Measurements from ENCODE around the gene PGC. TPM values are rescaled to one million over a fixed set of nuclear protein-coding genes. Genes with fewer than 3 reads are reported as not detected.
A peak's percentile ranks its signal among the peaks of the same experiment; 100 is the strongest.

The PGC gene
- total RNA-seq, 2 experiments from 2014 or later: not detected

DNA sequence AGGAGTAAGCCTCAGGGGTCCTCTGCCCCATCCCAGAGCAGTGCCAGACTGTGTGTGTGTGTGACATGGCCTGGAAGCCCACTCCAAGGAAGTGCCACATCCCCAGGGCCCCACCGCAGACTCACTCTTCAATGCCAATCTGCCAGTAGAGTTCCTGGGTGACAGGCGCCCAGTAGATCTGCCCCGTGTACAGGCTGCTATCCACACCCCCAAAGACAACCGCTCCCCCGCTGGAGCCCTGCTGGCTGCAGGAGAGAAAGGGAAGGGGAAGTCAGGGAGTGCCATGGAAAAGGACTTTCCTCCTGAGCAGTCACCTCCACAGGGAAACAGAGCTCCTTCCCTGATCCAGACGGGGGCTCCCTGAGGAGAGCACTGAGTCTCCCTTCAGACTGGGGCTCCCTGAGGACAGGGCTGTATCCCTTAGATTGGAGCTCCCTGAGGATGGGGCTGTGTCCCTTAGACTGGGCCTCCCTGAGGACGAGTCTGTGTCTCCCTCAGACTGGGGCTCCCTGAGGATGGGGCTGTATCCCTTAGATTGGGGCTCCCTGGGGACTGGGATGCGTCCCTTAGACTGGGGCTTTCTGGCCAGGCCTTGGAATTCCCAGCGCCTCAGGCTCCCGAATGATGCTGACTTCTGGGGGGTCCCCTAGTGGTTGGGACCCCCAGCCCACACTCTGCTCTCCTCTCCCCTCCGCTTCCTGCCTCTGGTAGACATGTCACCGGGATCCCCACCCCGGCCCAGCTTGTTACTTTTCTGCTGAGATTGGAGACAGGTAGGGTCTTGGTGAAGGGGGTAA is 6.6 kb downstream of the PGC start:
- Mint-ChIP-seq H3K9me3 (no peaks in the 10 kb centered on the region), H3K27ac (no peak overlapping the region), H3K36me3 (ENCODE audit: low read depth) (no peaks in the 10 kb centered on the region), H3K27me3 (ENCODE audit: low read depth) (no peaks in the 10 kb centered on the region), H3K4me3 (no peak overlapping the region), H3K4me1 (ENCODE audit: low read depth) (no peaks in the 10 kb centered on the region)
- CTCF ChIA-PET: interaction anchor here (0.5 kb wide), 1 partner anchor 362 kb away, joined by 4 read pairs; no protein-coding TSS in a partner anchor
- intact Hi-C loops (cut with micrococcal nuclease): no loop called here
- DNase-seq: no peak

DNA sequence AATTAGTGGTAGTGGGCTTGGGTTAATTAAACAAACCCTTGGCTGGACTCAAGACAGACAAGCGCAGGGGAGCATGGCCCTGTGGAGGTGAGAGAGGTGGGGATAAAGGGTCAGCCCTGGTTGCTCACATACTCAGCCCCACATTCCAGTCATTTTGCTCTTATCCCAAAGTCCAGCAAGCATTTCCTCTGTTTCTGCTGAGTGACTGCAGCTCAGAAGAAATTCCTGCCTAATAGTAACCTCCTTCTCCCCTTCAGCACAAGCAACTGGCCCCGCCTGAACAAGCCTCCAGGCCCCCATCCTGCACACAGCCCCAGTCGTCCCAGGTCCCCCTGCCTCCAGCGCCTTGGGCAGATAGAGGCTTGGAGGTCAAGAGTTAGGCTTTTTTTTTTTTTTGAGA is 8.2 kb downstream of the PGC start:
- H3K4me3 Mint-ChIP-seq: no peak overlapping the region
- no peaks in the 10 kb centered on the region for H3K36me3 Mint-ChIP-seq (ENCODE audit: low read depth)
- no peak for DNase-seq
- no peak overlapping the region for H3K27ac Mint-ChIP-seq
- CTCF ChIA-PET: no interaction called here
- no peaks in the 10 kb centered on the region for H3K27me3 Mint-ChIP-seq (ENCODE audit: low read depth)
- no peaks in the 10 kb centered on the region for H3K9me3 Mint-ChIP-seq
- intact Hi-C loops (cut with micrococcal nuclease): loop anchor here (5.0 kb wide), 1 partner anchor 823 kb away; the partner anchor contains the start of gene UBR2
- no peaks in the 10 kb centered on the region for H3K4me1 Mint-ChIP-seq (ENCODE audit: low read depth)

GRCh38 chr6:41737591-41738130 is 9.5 kb downstream of the PGC start:
- peaks cover 12% of the 10 kb centered on the region for H3K4me1 Mint-ChIP-seq (ENCODE audit: low read depth)
- H3K27me3 Mint-ChIP-seq (ENCODE audit: low read depth): no peaks in the 10 kb centered on the region
- H3K4me3 Mint-ChIP-seq: no peak overlapping the region
- no peak for DNase-seq
- no peak overlapping the region for H3K27ac Mint-ChIP-seq
- no peaks in the 10 kb centered on the region for H3K36me3 Mint-ChIP-seq (ENCODE audit: low read depth)
- intact Hi-C loops (cut with micrococcal nuclease): loop anchor here (5.0 kb wide), 1 partner anchor 825 kb away; the partner anchor contains the start of gene UBR2
- H3K9me3 Mint-ChIP-seq: no peaks in the 10 kb centered on the region
- CTCF ChIA-PET: interaction anchor here (1.1 kb wide), 1 partner anchor 39 kb away, joined by 3 read pairs; no protein-coding TSS in a partner anchor

- H3K4me1 Mint-ChIP-seq (ENCODE audit: low read depth): peaks cover 16% of the 10 kb centered on the region
- H3K27me3 Mint-ChIP-seq (ENCODE audit: low read depth): no peaks in the 10 kb centered on the region
- no peaks in the 10 kb centered on the region for H3K36me3 Mint-ChIP-seq (ENCODE audit: low read depth)
- H3K4me3 Mint-ChIP-seq: no peak overlapping the region
- no peak overlapping the region for H3K27ac Mint-ChIP-seq
- no peak for DNase-seq
- H3K9me3 Mint-ChIP-seq: no peaks in the 10 kb centered on the region
- intact Hi-C loops (cut with micrococcal nuclease): loop anchor here (5.0 kb wide), 1 partner anchor 825 kb away; the partner anchor contains the start of gene UBR2
- CTCF ChIA-PET: interaction anchor here (1.1 kb wide), 2 partner anchors 40 to 54 kb away, joined by 3 read pairs; no protein-coding TSS in a partner anchor
Measured at GRCh38 chr6:41736800-41737555, 10.2 kb downstream of the PGC start.

DNA sequence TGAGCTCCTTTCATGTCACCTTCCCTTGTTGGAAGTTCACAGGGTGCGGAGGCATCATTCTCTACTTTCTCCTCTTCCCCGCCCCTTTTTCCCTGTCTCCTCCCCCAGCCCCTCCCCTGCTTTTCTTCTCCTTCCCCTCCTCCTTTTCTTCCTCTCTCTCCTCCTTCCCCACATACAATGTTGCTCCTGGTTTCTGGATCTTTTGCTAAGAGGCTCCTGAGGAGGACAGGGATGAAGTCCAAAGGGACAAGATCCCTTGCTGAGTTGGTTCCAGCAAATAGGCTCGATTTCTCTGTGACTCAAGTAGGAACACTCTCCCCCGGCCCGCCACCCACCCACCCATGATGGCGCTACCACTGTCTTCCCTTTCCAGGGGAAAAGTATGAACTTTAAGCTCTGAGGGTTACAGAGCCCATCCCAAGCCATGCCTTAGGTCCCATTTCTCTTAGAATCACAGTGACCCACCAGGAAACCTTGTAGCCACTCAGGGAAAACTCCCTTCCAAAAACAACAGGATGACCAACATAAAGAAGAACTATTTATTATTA is 10.9 kb downstream of the PGC start:
- DNase-seq: no peak
- no peak overlapping the region for H3K27ac Mint-ChIP-seq
- intact Hi-C loops (cut with micrococcal nuclease): loop anchor here (5.0 kb wide), 1 partner anchor 826 kb away; the partner anchor contains the start of gene UBR2
- H3K27me3 Mint-ChIP-seq (ENCODE audit: low read depth): no peaks in the 10 kb centered on the region
- no peaks in the 10 kb centered on the region for H3K36me3 Mint-ChIP-seq (ENCODE audit: low read depth)
- H3K9me3 Mint-ChIP-seq: no peaks in the 10 kb centered on the region
- peaks cover 19% of the 10 kb centered on the region for H3K4me1 Mint-ChIP-seq (ENCODE audit: low read depth)
- H3K4me3 Mint-ChIP-seq: no peak overlapping the region
- CTCF ChIA-PET: interaction anchor here (1.1 to 2.2 kb wide), 3 partner anchors 14 to 53 kb away, joined by 3 to 7 read pairs (median 5); partner anchors contain the start of gene TOMM6

- intact Hi-C loops (cut with micrococcal nuclease): loop anchor here (1.0 to 5.0 kb wide), 7 partner anchors 29 to 827 kb away; partner anchors contain the start of genes PRICKLE4, TAF8, TOMM6 and UBR2
- no peaks in the 10 kb centered on the region for H3K27me3 Mint-ChIP-seq (ENCODE audit: low read depth)
- H3K27ac Mint-ChIP-seq: no peak within 1 kb of the TSS
- peak; percentile 96 for DNase-seq
- H3K4me3 Mint-ChIP-seq: peak within 1 kb of the TSS; percentile 72
- H3K9me3 Mint-ChIP-seq: no peaks in the 10 kb centered on the region
- no peaks in the 10 kb centered on the region for H3K36me3 Mint-ChIP-seq (ENCODE audit: low read depth)
- H3K4me1 Mint-ChIP-seq (ENCODE audit: low read depth): peaks cover 21% of the 10 kb centered on the region
- CTCF ChIA-PET: interaction anchor here (0.7 to 2.2 kb wide), 6 partner anchors 15 to 416 kb away, joined by 3 to 7 read pairs (median 3); partner anchors contain the start of gene TOMM6
Measured at GRCh38 chr6:41735427-41736185, 11.6 kb downstream of the PGC start, which contains the start of gene TFEB. TSS of gene TFEB (minus strand) at chr6:41735608. CDS start at chr6:41691213, 44,395 bp downstream.

GRCh38 chr6:41734666-41735426 is 12.4 kb downstream of the PGC start:
- CTCF ChIA-PET: interaction anchor here (0.6 to 2.3 kb wide), 10 partner anchors 11 to 520 kb away, joined by 3 to 18 read pairs (median 3); partner anchors contain the start of gene TOMM6
- Mint-ChIP-seq H3K4me1 (ENCODE audit: low read depth) (peaks cover 24% of the 10 kb centered on the region), H3K27ac (no peak overlapping the region), H3K27me3 (ENCODE audit: low read depth) (no peaks in the 10 kb centered on the region), H3K36me3 (ENCODE audit: low read depth) (no peaks in the 10 kb centered on the region), H3K9me3 (no peaks in the 10 kb centered on the region), H3K4me3 (peak overlapping the region; percentile 72)
- intact Hi-C loops (cut with micrococcal nuclease): loop anchor here (1.0 to 5.0 kb wide), 7 partner anchors 29 to 827 kb away; partner anchors contain the start of genes PRICKLE4, TAF8, TOMM6 and UBR2
- peak; percentile 64 for DNase-seq

GRCh38 chr6:41733707-41734665 is 13.2 kb downstream of the PGC start:
- H3K9me3 Mint-ChIP-seq: no peaks in the 10 kb centered on the region
- H3K36me3 Mint-ChIP-seq (ENCODE audit: low read depth): no peaks in the 10 kb centered on the region
- CTCF ChIA-PET: interaction anchor here (0.5 to 2.3 kb wide), 12 partner anchors 10 to 519 kb away, joined by 3 to 18 read pairs (median 4); partner anchors contain the start of gene TOMM6
- no peaks in the 10 kb centered on the region for H3K27me3 Mint-ChIP-seq (ENCODE audit: low read depth)
- peak overlapping the region; percentile 79 for H3K4me3 Mint-ChIP-seq
- H3K4me1 Mint-ChIP-seq (ENCODE audit: low read depth): peaks cover 24% of the 10 kb centered on the region
- H3K27ac Mint-ChIP-seq: peak overlapping the region; percentile 46
- peak; percentile 52 for DNase-seq
- intact Hi-C loops (cut with micrococcal nuclease): loop anchor here (2.0 kb wide), 3 partner anchors 51 to 661 kb away; partner anchors contain the start of genes NFYA, OARD1 and TREML2

DNA sequence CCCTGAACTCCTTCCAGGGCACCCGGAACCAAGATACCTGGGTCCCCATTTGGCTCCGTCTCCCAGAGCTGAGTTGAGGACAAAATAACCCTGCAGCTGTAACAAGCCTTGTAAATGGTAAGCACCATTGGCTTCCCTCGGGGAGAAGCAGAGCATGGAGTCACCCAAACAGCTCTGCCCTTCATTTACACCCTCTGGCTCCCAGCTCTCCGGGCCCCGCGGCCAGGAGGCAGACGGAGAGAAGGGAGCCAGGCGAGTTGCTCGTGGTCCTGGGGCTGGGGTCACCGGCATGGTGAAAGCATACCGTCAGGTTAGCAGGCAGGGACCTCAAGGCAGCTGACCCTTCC is 13.9 kb downstream of the PGC start:
- Mint-ChIP-seq H3K36me3 (ENCODE audit: low read depth) (no peaks in the 10 kb centered on the region), H3K27ac (peak overlapping the region; percentile 61), H3K27me3 (ENCODE audit: low read depth) (no peaks in the 10 kb centered on the region), H3K4me1 (ENCODE audit: low read depth) (peaks cover 26% of the 10 kb centered on the region), H3K4me3 (peak overlapping the region; percentile 79), H3K9me3 (no peaks in the 10 kb centered on the region)
- DNase-seq: no peak
- CTCF ChIA-PET: interaction anchor here (0.5 to 2.3 kb wide), 8 partner anchors 16 to 174 kb away, joined by 3 to 18 read pairs (median 6); partner anchors contain the start of gene TOMM6
- intact Hi-C loops (cut with micrococcal nuclease): loop anchor here (2.0 kb wide), 2 partner anchors 533 to 661 kb away; partner anchors contain the start of genes NFYA, OARD1 and TREML2

All from activated naive CD4-positive, alpha-beta T cell treated with anti-CD3 and anti-CD28 coated beads for 36 hours (primary cell).